ENCODE results near the gene SMG9.

- TF ChIP-seq CTCF (IDR thresholded peaks at IDR 0.05) = no peak
- TF ChIP-seq SIN3A (IDR thresholded peaks at IDR 0.05; ENCODE audit: borderline replicate concordance, insufficient read depth, low read depth, low read length) = no peak
- no peak for TF ChIP-seq REST (IDR thresholded peaks at IDR 0.05; ENCODE audit: insufficient read depth in 1 of 2, low read depth in 2 of 2, low read length in 1 of 2)
- no peak for TF ChIP-seq TCF7L2 (IDR thresholded peaks at IDR 0.05; ENCODE audit: low read depth, low read length)
Observed at GRCh38 chr19:43784241-43784980, 29.6 kb upstream of the SMG9 start.
